Hematopoietic multipotent progenitor cell treated with erythropoietin and hydrocortisone succinate and interleukin-3 and kit ligand, for 8 days (in vitro differentiated cells): ENCODE results near the gene EXOSC5.

Source experiments
- DNase-seq: peaks from one replicate; pipeline ENCODE4 v3.0.0-alpha.2; 2015

The EXOSC5 gene

GRCh38 chr19:41341669-41342490 lies 55.3 kb downstream of the EXOSC5 start:
- DNase-seq, result no peak

GRCh38 chr19:41339936-41340335 lies 57.2 kb downstream of the EXOSC5 start:
- DNase-seq, result no peak
